ENCODE results near the gene MAPKAPK2.

DNA sequence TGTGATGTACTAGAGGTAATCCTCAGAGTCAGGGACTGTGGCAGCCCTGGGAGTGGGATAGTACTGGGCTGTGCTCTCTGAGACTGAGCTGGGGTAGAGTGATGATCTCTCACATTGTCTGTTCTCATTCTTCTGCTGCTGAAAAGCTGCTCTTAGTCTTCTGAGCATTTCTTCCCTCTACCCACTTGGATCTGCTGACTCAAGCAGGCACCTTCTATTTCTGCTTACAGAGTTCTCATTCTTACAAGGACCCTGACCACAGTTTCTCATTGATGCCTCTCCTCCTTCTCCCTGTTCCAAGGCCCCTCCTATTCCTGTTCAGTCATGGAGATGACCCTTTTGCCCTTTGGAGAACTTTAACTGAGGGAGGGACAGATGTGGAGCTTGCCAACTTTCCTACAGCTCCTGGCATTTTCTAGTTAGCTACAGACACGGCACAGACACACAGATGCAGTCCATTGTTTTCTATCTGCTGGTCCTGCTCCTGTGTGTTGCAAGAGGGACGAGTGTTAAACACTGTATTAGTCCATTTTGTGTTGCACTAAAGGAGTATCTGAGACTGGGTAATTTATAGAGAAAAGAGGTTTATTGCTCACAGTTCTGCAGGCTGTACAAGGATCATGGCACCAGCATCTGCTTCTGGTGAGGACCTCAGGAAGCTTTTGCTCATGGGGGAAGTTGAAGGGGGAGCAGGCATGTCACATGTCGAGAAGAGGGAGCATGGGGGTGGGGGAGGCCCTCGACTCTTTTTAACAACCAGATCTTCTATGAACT lies 12.3 kb downstream of the MAPKAPK2 start:
- TF ChIP-seq, protein P1, sequence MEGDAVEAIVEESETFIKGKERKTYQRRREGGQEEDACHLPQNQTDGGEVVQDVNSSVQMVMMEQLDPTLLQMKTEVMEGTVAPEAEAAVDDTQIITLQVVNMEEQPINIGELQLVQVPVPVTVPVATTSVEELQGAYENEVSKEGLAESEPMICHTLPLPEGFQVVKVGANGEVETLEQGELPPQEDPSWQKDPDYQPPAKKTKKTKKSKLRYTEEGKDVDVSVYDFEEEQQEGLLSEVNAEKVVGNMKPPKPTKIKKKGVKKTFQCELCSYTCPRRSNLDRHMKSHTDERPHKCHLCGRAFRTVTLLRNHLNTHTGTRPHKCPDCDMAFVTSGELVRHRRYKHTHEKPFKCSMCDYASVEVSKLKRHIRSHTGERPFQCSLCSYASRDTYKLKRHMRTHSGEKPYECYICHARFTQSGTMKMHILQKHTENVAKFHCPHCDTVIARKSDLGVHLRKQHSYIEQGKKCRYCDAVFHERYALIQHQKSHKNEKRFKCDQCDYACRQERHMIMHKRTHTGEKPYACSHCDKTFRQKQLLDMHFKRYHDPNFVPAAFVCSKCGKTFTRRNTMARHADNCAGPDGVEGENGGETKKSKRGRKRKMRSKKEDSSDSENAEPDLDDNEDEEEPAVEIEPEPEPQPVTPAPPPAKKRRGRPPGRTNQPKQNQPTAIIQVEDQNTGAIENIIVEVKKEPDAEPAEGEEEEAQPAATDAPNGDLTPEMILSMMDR (optimal IDR thresholded peaks at IDR 0.05 in 1 of 3, IDR thresholded peaks at IDR 0.05 in 1 of 3, conservative IDR thresholded peaks at IDR 0.05 in 1 of 3; ENCODE audit: extremely low read depth in 1 of 3, insufficient read depth in 2 of 3, low read length in 3 of 3) = no peak
- no peak for TF ChIP-seq EZH2 (IDR thresholded peaks at IDR 0.05; ENCODE audit: low read length)
